GM23248 (cell line): ENCODE results near the gene RPL15. TPM values are rescaled to one million over a fixed set of nuclear protein-coding genes. Genes with fewer than 3 reads are reported as not detected.
A peak's percentile ranks its signal among the peaks of the same experiment; 100 is the strongest.

Experiments used
- DNase-seq: peaks from one replicate; pipeline ENCODE4 v3.0.0-alpha.2; 2015
- H2AFZ ChIP-seq: fragments of 200-600 bp; sonication (generic); 2 replicates; pipeline ENCODE4 v1.6.1; 2016; ENCODE audit warnings: antibody characterized with exemption
- H3F3A ChIP-seq: fragments of 200-600 bp; sonication (generic); 2 replicates; pipeline ENCODE4 v1.6.1; 2016; ENCODE audit warnings: mild to moderate bottlenecking, antibody characterized with exemption, mixed run types; ENCODE audit not compliant: insufficient read depth
- H3K27ac ChIP-seq: fragments of 200-600 bp; sonication (generic); 2 replicates; pipeline ENCODE4 v1.5.1; 2016; ENCODE audit warnings: mild to moderate bottlenecking
- H3K27me3 ChIP-seq: fragments of 200-600 bp; sonication (generic); replicated peaks from 2 replicates; pipeline ENCODE4 v1.6.1; 2016; ENCODE audit warnings: mild to moderate bottlenecking; ENCODE audit not compliant: insufficient read depth
- H3K36me3 ChIP-seq: fragments of 200-600 bp; sonication (generic); 2 replicates; pipeline ENCODE4 v1.6.1; 2016; ENCODE audit warnings: low read depth, mild to moderate bottlenecking
- H3K4me1 ChIP-seq: fragments of 200-600 bp; sonication (generic); 2 replicates; pipeline ENCODE4 v1.6.1; 2016; ENCODE audit warnings: mild to moderate bottlenecking; ENCODE audit not compliant: insufficient read depth
- H3K4me2 ChIP-seq: fragments of 200-600 bp; sonication (generic); one replicate; pipeline ENCODE4 v1.6.1; 2016; ENCODE audit warnings: mild to moderate bottlenecking; ENCODE audit not compliant: unreplicated experiment
- H3K4me3 ChIP-seq: fragments of 200-600 bp; sonication (generic); 2 replicates; pipeline ENCODE4 v1.5.1; 2016; ENCODE audit warnings: mild to moderate bottlenecking
- H3K79me2 ChIP-seq: fragments of 200-600 bp; sonication (generic); 2 replicates; pipeline ENCODE4 v1.6.1; 2016; ENCODE audit warnings: mild to moderate bottlenecking; ENCODE audit not compliant: insufficient read depth
- H3K9ac ChIP-seq: fragments of 200-600 bp; sonication (generic); 2 replicates; pipeline ENCODE4 v1.6.1; 2016; ENCODE audit warnings: mild to moderate bottlenecking
- H3K9me2 ChIP-seq: fragments of 200-600 bp; sonication (generic); 2 replicates; pipeline ENCODE4 v1.6.1; 2016; ENCODE audit warnings: mixed run types, mild to moderate bottlenecking, moderate library complexity; ENCODE audit not compliant: insufficient read depth
- H3K9me3 ChIP-seq: fragments of 200-600 bp; sonication (generic); one replicate; pipeline ENCODE4 v1.6.1; 2017; ENCODE audit warnings: low read depth
- H4K20me1 ChIP-seq: fragments of 200-600 bp; sonication (generic); 2 replicates; pipeline ENCODE4 v1.6.0; 2016; ENCODE audit not compliant: insufficient read depth
- EZH2 ChIP-seq: fragments of 200-600 bp; sonication (generic); IDR thresholded peaks from 2 replicates; pipeline ENCODE4 v1.6.1; 2018; ENCODE audit warnings: antibody characterized with exemption, mild to moderate bottlenecking; ENCODE audit not compliant: insufficient read depth, poor library complexity, severe bottlenecking
- EZH2phosphoT487 ChIP-seq: fragments of 200-600 bp; sonication (generic); IDR thresholded peaks from 2 replicates; pipeline ENCODE4 v1.6.1; 2018; ENCODE audit warnings: antibody characterized with exemption, moderate library complexity, mild to moderate bottlenecking, low read depth; ENCODE audit not compliant: insufficient read depth
- WGBS, 2 experiments: methylation state at CpG; one replicate each; pipeline ENCODE4 v1.1.6; 2015 to 2017; ENCODE audit warnings: low lambda C conversion rate in 2 of 2, low coverage in 1 of 2; ENCODE audit errors: missing lambda C conversion rate in 2 of 2; 5-methylcytosine and 5-hydroxymethylcytosine counted together
- in situ Hi-C: fragments of 300-500 bp; cut with MboI; formaldehyde crosslinking; loops from 2 replicates; pipeline ENCODE4 v1.15.0; 2020
- polyA plus RNA-seq: library from polyadenylated mRNA; unstranded; fragments of >200 nt; fragmentation: Nextera tagmentation; extraction: Ambion mirVana; gene quantifications from 2 replicates; pipeline ENCODE4 v1.2.1, GENCODE V29; 2016
- total RNA-seq: library from RNA; depleted of rRNA; stranded (reverse); fragments of >200 nt; shearing (Covaris generic); gene quantifications from 2 replicates; pipeline ENCODE4 v1.2.3, GENCODE V29; 2014

Gene RPL15
- total and polyA plus RNA-seq, 2 experiments from 2014 or later, result 1,685 to 2,236 TPM

GRCh38 chr3:23919628-23920027 lies 2.7 kb downstream of the RPL15 start:
- H4K20me1 ChIP-seq, result peaks cover 17% of the 10 kb centered on the region
- peaks cover 31% of the 10 kb centered on the region for H3K36me3 ChIP-seq
- H3K9me3 ChIP-seq, result no peaks in the 10 kb centered on the region
- peaks cover 26% of the 10 kb centered on the region for H3K4me1 ChIP-seq
- H3F3A ChIP-seq, result peaks cover 68% of the 10 kb centered on the region
- no peaks in the 10 kb centered on the region for H3K27me3 ChIP-seq
- H3K4me2 ChIP-seq, result peak overlapping the region; percentile 23
- H3K79me2 ChIP-seq, result peaks cover 46% of the 10 kb centered on the region
- H2AFZ ChIP-seq, result no peak overlapping the region
- TF ChIP-seq EZH2 (no peak), EZH2phosphoT487 (no peak)
- H3K9me2 ChIP-seq, result no peaks in the 10 kb centered on the region
- no peak overlapping the region for H3K9ac ChIP-seq
- 95 to 100% methylated on average over 2 of the region's 2 CpGs for WGBS, 2 experiments
- H3K27ac ChIP-seq, result no peak overlapping the region
- H3K4me3 ChIP-seq, result peak overlapping the region; percentile 95
- DNase-seq, result no peak
- in situ Hi-C loops, result no loop called here

- in situ Hi-C loops, result no loop called here
- Histone ChIP-seq H3K4me3 (0 out of 2 replicates have a peak overlapping the region, but pooled peaks have one; percentile 95), H2AFZ (no peak overlapping the region), H4K20me1 (peaks cover 17% of the 10 kb centered on the region), H3K9ac (no peak overlapping the region), H3K36me3 (peaks cover 31% of the 10 kb centered on the region), H3K27ac (no peak overlapping the region; the same call in 1 of the 2 replicates), H3K9me3 (no peaks in the 10 kb centered on the region), H3K4me2 (no peak overlapping the region), H3K9me2 (no peaks in the 10 kb centered on the region), H3K79me2 (peaks cover 40% of the 10 kb centered on the region), H3K4me1 (peaks cover 21% of the 10 kb centered on the region), H3K27me3 (no peaks in the 10 kb centered on the region), H3F3A (peaks cover 63% of the 10 kb centered on the region)
- no peak for TF ChIP-seq EZH2
- no peak for TF ChIP-seq EZH2phosphoT487
- whole genome bisulfite sequencing, 2 experiments, result 80 to 82% methylated on average over 5 of the region's 5 CpGs
- no peak for DNase-seq
Observed at GRCh38 chr3:23920151-23920655, 3.3 kb downstream of the RPL15 start.

- DNase-seq, result peak; percentile 16
- WGBS, 2 experiments, result 97 to 99% methylated on average over 3 of the region's 3 CpGs
Observed at GRCh38 chr3:23921052-23921511, 4.2 kb downstream of the RPL15 start.

GRCh38 chr3:23923786-23924185 lies 6.9 kb downstream of the RPL15 start:
- in situ Hi-C loops, result no loop called here
- H3K4me3 ChIP-seq, result no peak overlapping the region
- no peak overlapping the region for H3K4me2 ChIP-seq
- DNase-seq, result no peak
- H3K9me3 ChIP-seq, result no peaks in the 10 kb centered on the region
- peaks cover 45% of the 10 kb centered on the region for H3F3A ChIP-seq
- H3K27me3 ChIP-seq, result no peaks in the 10 kb centered on the region
- H2AFZ ChIP-seq, result no peak overlapping the region
- WGBS, 2 experiments, result 77 to 92% methylated on average over 2 of the region's 2 CpGs
- TF ChIP-seq EZH2 (no peak), EZH2phosphoT487 (no peak)
- peaks cover 10% of the 10 kb centered on the region for H3K79me2 ChIP-seq
- H4K20me1 ChIP-seq, result peaks cover 11% of the 10 kb centered on the region
- peaks cover 22% of the 10 kb centered on the region for H3K36me3 ChIP-seq
- H3K9me2 ChIP-seq, result no peaks in the 10 kb centered on the region
- H3K9ac ChIP-seq, result no peak overlapping the region
- H3K27ac ChIP-seq, result no peak overlapping the region
- peaks cover 16% of the 10 kb centered on the region for H3K4me1 ChIP-seq

More at GRCh38 chr3:23921052-23921511, 4.2 kb downstream of the RPL15 start:
- peaks cover 17% of the 10 kb centered on the region for H4K20me1 ChIP-seq
- peaks cover 31% of the 10 kb centered on the region for H3K36me3 ChIP-seq
- in situ Hi-C loops, result no loop called here
- H2AFZ ChIP-seq, result no peak overlapping the region
- H3K4me1 ChIP-seq, result peaks cover 13% of the 10 kb centered on the region
- H3K4me3 ChIP-seq, result no peak overlapping the region
- no peak overlapping the region; the same call in 1 of the 2 replicates for H3K27ac ChIP-seq
- H3F3A ChIP-seq, result peaks cover 54% of the 10 kb centered on the region
- H3K9me2 ChIP-seq, result no peaks in the 10 kb centered on the region
- H3K79me2 ChIP-seq, result peaks cover 32% of the 10 kb centered on the region
- no peak overlapping the region for H3K4me2 ChIP-seq
- no peak overlapping the region for H3K9ac ChIP-seq
- no peaks in the 10 kb centered on the region for H3K9me3 ChIP-seq
- H3K27me3 ChIP-seq, result no peaks in the 10 kb centered on the region
- TF ChIP-seq EZH2phosphoT487 (no peak), EZH2 (no peak)

- Histone ChIP-seq H3K27ac (no peak overlapping the region), H3K9me3 (no peaks in the 10 kb centered on the region), H3K36me3 (no peaks in the 10 kb centered on the region), H3K79me2 (no peaks in the 10 kb centered on the region), H4K20me1 (no peaks in the 10 kb centered on the region), H2AFZ (no peak overlapping the region), H3K4me1 (peaks cover 7% of the 10 kb centered on the region), H3F3A (peaks cover 26% of the 10 kb centered on the region), H3K9me2 (no peaks in the 10 kb centered on the region), H3K4me2 (no peak overlapping the region), H3K27me3 (no peaks in the 10 kb centered on the region), H3K4me3 (no peak overlapping the region), H3K9ac (no peak overlapping the region)
- no peak for DNase-seq
- no peak for TF ChIP-seq EZH2
- no peak for TF ChIP-seq EZH2phosphoT487
- in situ Hi-C loops, result no loop called here
- WGBS, 2 experiments, result 94 to 97% methylated on average over 7 of the region's 7 CpGs
Observed at GRCh38 chr3:23926246-23926645, 9.3 kb downstream of the RPL15 start.
